PFSK-1 (cell line): ENCODE measurements around the gene ASIC2.

Source experiments
- FOXP2 ChIP-seq: optimal IDR thresholded peaks from 2 replicates; pipeline ENCODE3; 2011; ENCODE audit warnings: borderline replicate concordance, control low read depth, inconsistent platforms; ENCODE audit not compliant: insufficient read depth; ENCODE audit errors: extremely low read length, extremely low read depth
- POLR2AphosphoS5 ChIP-seq: IDR thresholded peaks from 2 replicates; pipeline ENCODE4 v1.6.1; 2012; ENCODE audit warnings: low read depth, mild to moderate bottlenecking, control low read depth, low read length, moderate library complexity
- REST ChIP-seq, 2 experiments: IDR thresholded peaks; 2 replicates each; pipeline versions ENCODE4 v1.6.1 to v1.8.0; 2011 to 2012; ENCODE audit warnings: low read depth in 2 of 2, low read length in 2 of 2, control low read depth in 1 of 2, inconsistent platforms in 1 of 2, mild to moderate bottlenecking in 1 of 2, moderate library complexity in 1 of 2; ENCODE audit not compliant: insufficient read depth in 1 of 2
- SIN3A ChIP-seq: IDR thresholded peaks from 2 replicates; pipeline ENCODE4 v1.6.1; 2012; ENCODE audit warnings: mild to moderate bottlenecking, low read length, moderate library complexity, borderline replicate concordance; ENCODE audit not compliant: insufficient read depth
- TAF1 ChIP-seq: IDR thresholded peaks from 2 replicates; pipeline ENCODE4 v1.6.1; 2012; ENCODE audit warnings: low read length, control low read depth, borderline replicate concordance; ENCODE audit not compliant: insufficient read depth

The ASIC2 gene

GRCh38 chr17:33266116-33266515 is 27.0 kb downstream of the ASIC2 start:
- no peak for TF ChIP-seq POLR2AphosphoS5
- no peak for TF ChIP-seq REST (IDR thresholded peaks at IDR 0.05; ENCODE audit: insufficient read depth in 1 of 2, low read depth in 2 of 2, low read length in 2 of 2)
- no peak for TF ChIP-seq TAF1

- TF ChIP-seq FOXP2: no peak
- TF ChIP-seq TAF1: no peak
- TF ChIP-seq POLR2AphosphoS5: no peak
- no peak for TF ChIP-seq SIN3A
- no peak for TF ChIP-seq REST (IDR thresholded peaks at IDR 0.05; ENCODE audit: insufficient read depth in 1 of 2, low read depth in 2 of 2, low read length in 2 of 2)
Measured at GRCh38 chr17:33263396-33263795, 29.7 kb downstream of the ASIC2 start.

DNA sequence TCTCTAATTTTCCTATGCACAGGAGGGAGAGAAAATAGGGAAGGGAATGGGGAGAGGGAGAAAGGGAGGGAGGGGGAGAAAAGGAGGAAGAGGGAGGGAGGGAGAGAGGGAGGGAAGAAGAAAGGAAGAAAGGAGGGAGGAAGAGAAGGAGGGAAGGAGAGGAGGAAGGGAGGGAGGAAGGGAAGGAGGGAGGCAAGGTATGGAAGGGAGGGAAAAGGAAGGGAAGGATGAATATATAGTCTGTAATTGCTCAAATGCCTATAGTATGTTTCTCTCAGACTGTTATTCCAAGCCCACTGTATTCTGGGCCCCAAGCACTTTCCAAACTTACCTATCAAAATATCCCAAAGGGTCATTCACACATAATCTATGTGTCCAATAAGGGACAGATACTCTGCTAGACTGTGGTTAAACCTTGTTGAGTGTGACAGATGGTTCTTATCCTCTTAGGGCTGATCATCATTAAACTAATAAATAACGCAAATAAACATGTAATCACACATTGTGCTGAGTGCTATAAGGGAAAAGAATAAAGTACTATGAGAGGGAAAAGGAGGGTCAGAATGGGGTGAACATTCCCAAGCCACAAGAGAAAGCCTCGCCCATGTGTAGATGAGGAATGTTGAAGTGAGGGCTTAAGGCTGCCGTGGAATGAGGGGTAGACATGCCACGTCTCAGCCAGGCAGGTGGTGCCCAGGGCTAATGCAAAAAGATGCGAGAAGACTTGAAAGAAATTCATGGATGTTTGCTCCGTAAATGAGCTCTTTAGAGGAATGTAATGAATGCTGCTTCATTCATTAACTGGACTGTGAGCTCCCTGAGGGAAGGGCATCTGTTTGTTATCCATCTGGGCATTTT is 30.6 kb downstream of the ASIC2 start:
- no peak for TF ChIP-seq SIN3A
- TF ChIP-seq FOXP2: no peak
- no peak for TF ChIP-seq TAF1
- TF ChIP-seq POLR2AphosphoS5: no peak
- TF ChIP-seq REST (IDR thresholded peaks at IDR 0.05; ENCODE audit: insufficient read depth in 1 of 2, low read depth in 2 of 2, low read length in 2 of 2): no peak

DNA sequence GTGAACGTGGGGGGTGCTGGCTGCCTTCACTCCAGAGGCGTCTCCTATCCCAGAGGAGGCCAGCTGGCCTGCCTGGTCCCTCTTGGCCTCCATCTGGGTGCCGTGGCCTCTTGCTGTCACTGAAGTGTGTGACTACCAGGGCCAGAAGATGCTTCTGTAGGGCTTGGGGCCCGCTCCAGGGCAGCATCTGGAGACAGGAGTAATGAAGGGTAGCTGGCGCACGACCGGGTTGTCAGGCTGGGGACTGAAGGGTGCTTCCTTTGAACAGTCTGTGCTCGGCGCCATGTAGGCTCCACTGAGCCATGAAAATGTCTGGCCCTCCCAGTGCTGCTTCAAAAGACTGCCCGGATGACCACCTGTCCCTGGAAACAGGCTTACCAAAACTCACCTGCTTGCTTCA is 31.3 kb downstream of the ASIC2 start:
- TF ChIP-seq POLR2AphosphoS5: no peak
- TF ChIP-seq FOXP2: no peak
- TF ChIP-seq SIN3A: no peak
- no peak for TF ChIP-seq REST (IDR thresholded peaks at IDR 0.05; ENCODE audit: insufficient read depth in 1 of 2, low read depth in 2 of 2, low read length in 2 of 2)
- TF ChIP-seq TAF1: no peak
